ENCODE results near the gene TMOD1. TPM values are rescaled to one million over a fixed set of nuclear protein-coding genes. Genes with fewer than 3 reads are reported as not detected.

The TMOD1 gene
- total and polyA plus RNA-seq, 2 of the 13 experiments (the other 11 are each of a cell fraction or from before 2014, with no cell fraction given): 0.04 to 0.07 TPM

DNA sequence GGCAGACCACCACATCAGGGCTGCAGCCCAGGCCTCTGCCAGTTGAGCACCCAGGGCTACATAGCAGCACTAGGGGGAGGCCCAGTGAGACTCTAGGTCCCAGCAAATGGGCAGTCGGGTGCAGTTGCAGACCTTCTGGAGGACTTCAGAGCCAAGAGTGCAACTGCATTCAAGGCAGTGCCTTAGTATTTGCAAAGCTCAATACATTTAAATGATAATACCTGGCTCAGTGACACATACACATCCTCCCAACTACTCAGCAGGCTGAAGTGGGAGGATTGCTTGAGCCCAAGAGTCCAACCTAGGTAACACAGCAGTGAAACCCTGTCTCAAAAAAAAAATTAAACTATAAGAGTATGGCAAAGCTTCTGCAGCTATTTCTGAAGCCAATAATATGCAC is 38.6 kb upstream of the TMOD1 start:
- ATAC-seq (no peak), FAIRE-seq (no peak), DNase-seq (ENCODE audit: low spot score) (no peak)
- Histone ChIP-seq H4K20me1 (ENCODE audit: insufficient read depth, low read length) (no peaks in the 10 kb centered on the region), H3K4me3 (replicated peaks in 1 of 3; ENCODE audit: insufficient read depth in 1 of 3, low read depth in 2 of 3, low read length in 3 of 3) (no peak overlapping the region), H3K9me3 (ENCODE audit: low read length) (no peaks in the 10 kb centered on the region), H3K79me2 (ENCODE audit: insufficient read depth, low read length) (no peaks in the 10 kb centered on the region), H3K27me3 (ENCODE audit: control insufficient read depth in 1 of 2, insufficient read depth in 2 of 2, low read length in 2 of 2) (no peaks in the 10 kb centered on the region), H3K9ac (ENCODE audit: insufficient read depth, low read depth, low read length) (no peak overlapping the region), H3K4me1 (ENCODE audit: insufficient read depth, low read length) (no peaks in the 10 kb centered on the region), H2AFZ (ENCODE audit: low read length) (no peak overlapping the region), H3K4me2 (ENCODE audit: low read depth, low read length) (no peak overlapping the region), H3K36me3 (replicated peaks in 1 of 2; ENCODE audit: control insufficient read depth in 1 of 2, insufficient read depth in 2 of 2, low read length in 2 of 2) (peaks cover 4 to 7% of the 10 kb centered on the region in 2 experiments; a peak in 3 of 5 replicates), H3K27ac (ENCODE audit: extremely low read length, insufficient read depth, low read length) (no peak overlapping the region)
- TF ChIP-seq ZNF17 (CRISPR knock-in tag; IDR thresholded peaks at IDR 0.05): no peak
- TF ChIP-seq AGO1 (IDR thresholded peaks at IDR 0.05; ENCODE audit: low read depth, low read length, poor library complexity, severe bottlenecking): no peak
- no peak for TF ChIP-seq ZNF703 (CRISPR knock-in tag; IDR thresholded peaks at IDR 0.05; ENCODE audit: borderline replicate concordance)
- TF ChIP-seq, protein P1, sequence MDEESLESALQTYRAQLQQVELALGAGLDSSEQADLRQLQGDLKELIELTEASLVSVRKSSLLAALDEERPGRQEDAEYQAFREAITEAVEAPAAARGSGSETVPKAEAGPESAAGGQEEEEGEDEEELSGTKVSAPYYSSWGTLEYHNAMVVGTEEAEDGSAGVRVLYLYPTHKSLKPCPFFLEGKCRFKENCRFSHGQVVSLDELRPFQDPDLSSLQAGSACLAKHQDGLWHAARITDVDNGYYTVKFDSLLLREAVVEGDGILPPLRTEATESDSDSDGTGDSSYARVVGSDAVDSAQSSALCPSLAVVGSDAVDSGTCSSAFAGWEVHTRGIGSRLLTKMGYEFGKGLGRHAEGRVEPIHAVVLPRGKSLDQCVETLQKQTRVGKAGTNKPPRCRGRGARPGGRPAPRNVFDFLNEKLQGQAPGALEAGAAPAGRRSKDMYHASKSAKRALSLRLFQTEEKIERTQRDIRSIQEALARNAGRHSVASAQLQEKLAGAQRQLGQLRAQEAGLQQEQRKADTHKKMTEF (CRISPR knock-in tag; IDR thresholded peaks at IDR 0.05): no peak
- no peak for TF ChIP-seq ZNF232 (CRISPR knock-in tag; IDR thresholded peaks at IDR 0.05; ENCODE audit: borderline replicate concordance)
- TF ChIP-seq ZNF775 (CRISPR knock-in tag; IDR thresholded peaks at IDR 0.05; ENCODE audit: borderline replicate concordance): no peak
- no peak for TF ChIP-seq ZNF30 (CRISPR knock-in tag; IDR thresholded peaks at IDR 0.05)
- CTCF ChIA-PET (ENCODE audit: low intra/inter-chr PET ratio, low total read pairs): no interaction called here
- no TSS peak for BruUV-seq (replicated peaks)
- POLR2A ChIA-PET: no interaction called here
- intact Hi-C loops (cut with micrococcal nuclease; ENCODE audit: unreplicated experiment) (no loop called here), in situ Hi-C loops (cut with HindIII; ENCODE audit: extremely low pct_ligation_motif_present, low pct_unique_long_range_greater_than_20kb) (loop anchor here (10.0 kb wide), 1 partner anchor 132 kb away; no protein-coding TSS in a partner anchor)
- WGBS (ENCODE audit: low lambda C conversion rate): no CpG with 5 or more reads among the region's 1 CpG
